Measurements from ENCODE around the gene CEP44.

DNA sequence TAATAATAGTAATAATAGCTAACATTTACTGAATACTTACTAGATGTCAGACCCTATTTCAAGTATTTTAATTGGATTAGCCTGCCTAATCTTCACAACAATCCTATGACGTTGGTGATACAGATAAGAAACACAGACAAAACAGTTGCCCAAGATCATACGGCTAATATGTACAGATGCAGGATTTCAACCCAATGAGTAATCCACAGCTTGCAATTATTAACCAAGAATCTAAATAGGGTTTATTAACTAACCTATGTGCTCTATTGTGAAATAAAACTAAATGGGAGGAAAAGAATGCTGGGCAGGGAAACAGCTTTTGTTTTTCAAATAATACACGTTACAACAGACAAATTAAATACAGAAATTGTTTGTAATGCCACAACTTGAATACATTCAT lies 23.6 kb upstream of the CEP44 start:
- TF ChIP-seq SIN3A (IDR thresholded peaks at IDR 0.05; ENCODE audit: borderline replicate concordance, insufficient read depth, low read length) (no peak), TAF1 (IDR thresholded peaks at IDR 0.05; ENCODE audit: borderline replicate concordance, insufficient read depth, low read length) (no peak), POLR2AphosphoS5 (IDR thresholded peaks at IDR 0.05; ENCODE audit: low read depth, low read length) (no peak)
- TF ChIP-seq, protein P1, sequence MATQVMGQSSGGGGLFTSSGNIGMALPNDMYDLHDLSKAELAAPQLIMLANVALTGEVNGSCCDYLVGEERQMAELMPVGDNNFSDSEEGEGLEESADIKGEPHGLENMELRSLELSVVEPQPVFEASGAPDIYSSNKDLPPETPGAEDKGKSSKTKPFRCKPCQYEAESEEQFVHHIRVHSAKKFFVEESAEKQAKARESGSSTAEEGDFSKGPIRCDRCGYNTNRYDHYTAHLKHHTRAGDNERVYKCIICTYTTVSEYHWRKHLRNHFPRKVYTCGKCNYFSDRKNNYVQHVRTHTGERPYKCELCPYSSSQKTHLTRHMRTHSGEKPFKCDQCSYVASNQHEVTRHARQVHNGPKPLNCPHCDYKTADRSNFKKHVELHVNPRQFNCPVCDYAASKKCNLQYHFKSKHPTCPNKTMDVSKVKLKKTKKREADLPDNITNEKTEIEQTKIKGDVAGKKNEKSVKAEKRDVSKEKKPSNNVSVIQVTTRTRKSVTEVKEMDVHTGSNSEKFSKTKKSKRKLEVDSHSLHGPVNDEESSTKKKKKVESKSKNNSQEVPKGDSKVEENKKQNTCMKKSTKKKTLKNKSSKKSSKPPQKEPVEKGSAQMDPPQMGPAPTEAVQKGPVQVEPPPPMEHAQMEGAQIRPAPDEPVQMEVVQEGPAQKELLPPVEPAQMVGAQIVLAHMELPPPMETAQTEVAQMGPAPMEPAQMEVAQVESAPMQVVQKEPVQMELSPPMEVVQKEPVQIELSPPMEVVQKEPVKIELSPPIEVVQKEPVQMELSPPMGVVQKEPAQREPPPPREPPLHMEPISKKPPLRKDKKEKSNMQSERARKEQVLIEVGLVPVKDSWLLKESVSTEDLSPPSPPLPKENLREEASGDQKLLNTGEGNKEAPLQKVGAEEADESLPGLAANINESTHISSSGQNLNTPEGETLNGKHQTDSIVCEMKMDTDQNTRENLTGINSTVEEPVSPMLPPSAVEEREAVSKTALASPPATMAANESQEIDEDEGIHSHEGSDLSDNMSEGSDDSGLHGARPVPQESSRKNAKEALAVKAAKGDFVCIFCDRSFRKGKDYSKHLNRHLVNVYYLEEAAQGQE (IDR thresholded peaks at IDR 0.05; ENCODE audit: insufficient read depth in 1 of 2, low read depth in 2 of 2, low read length in 2 of 2), result no peak
